ENCODE results near the gene SPEF2.
"Not testable (repeated sequence)": the region's sequence is repeated elsewhere in the genome, so short reads cannot be mapped to it uniquely, and the experiment has no call there.

The SPEF2 gene

DNA sequence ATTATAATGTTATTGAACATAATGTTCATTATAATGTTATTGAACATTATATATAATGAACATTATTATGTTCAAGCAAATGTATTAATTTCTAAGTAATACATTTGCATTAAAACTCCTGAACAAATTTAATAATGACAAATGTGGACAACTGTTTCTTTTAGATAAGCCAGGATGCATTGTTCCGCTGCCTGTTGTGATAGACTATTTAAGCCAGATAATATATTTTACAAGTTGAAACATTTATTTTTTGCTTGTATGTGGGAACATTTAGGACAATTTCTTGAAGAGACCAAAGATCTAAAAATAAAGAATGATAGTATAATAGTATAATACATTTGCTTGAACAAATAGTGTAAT lies 54.6 kb downstream of the SPEF2 start:
- H3K36me3 Mint-ChIP-seq (ENCODE audit: low read depth); H3K27me3 Mint-ChIP-seq; H3K4me3 Mint-ChIP-seq; ATAC-seq; H3K27ac Mint-ChIP-seq; H3K9me3 Mint-ChIP-seq; DNase-seq: not testable (repeated sequence)
- peaks cover 64% of the 10 kb centered on the region for H3K4me1 Mint-ChIP-seq

DNA sequence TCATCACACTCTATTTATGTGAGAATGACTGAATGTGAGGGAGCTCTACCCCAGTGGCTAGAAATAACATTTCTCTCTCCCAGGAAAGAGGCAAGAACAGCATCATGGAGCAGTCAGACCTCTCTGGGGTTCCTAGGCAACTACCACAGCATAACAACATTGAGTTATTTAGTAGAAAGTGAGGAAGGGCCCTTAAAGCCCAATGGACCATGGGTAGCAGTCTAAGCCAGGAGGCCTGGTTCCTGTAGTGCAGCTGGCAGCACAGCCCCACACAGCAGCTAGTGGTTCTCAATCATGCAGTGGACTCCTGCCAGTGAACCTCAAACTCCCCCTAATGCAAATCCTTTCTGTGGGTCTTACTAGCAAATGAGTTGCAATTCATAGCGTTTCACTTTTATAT lies 55.3 kb downstream of the SPEF2 start:
- DNase-seq (peak; percentile 34), ATAC-seq (peak; percentile 88)
- H3K9me3 Mint-ChIP-seq = no peaks in the 10 kb centered on the region
- peaks cover 61% of the 10 kb centered on the region for H3K4me1 Mint-ChIP-seq
- peak overlapping the region; percentile 61 for H3K27ac Mint-ChIP-seq
- peaks cover under 1% of the 10 kb centered on the region for H3K36me3 Mint-ChIP-seq (ENCODE audit: low read depth)
- no peaks in the 10 kb centered on the region for H3K27me3 Mint-ChIP-seq
- no peak overlapping the region for H3K4me3 Mint-ChIP-seq

DNA sequence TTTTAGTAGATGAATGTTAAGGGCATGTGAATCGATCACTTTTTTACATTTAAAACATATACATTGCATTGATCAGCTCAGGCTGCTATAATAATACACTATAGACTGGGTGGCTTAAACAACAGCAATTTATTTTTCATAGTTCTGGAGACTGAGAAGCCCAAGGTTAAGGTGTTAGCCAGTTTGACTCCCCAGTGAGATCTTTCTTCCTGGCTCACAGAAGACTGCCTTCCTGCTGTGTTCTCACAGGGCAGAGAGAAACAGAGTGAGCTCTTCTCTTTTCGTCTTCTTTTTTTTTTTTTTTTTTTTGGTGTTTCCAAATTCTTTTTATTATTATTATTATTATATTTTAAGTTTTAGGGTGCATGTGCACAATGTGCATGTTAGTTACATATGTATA lies 56.4 kb downstream of the SPEF2 start:
- Mint-ChIP-seq H3K36me3 (ENCODE audit: low read depth) (no peaks in the 10 kb centered on the region), H3K27ac (peak overlapping the region; percentile 61), H3K27me3 (no peaks in the 10 kb centered on the region), H3K9me3 (no peaks in the 10 kb centered on the region), H3K4me3 (no peak overlapping the region), H3K4me1 (peaks cover 55% of the 10 kb centered on the region)
- DNase-seq (no peak), ATAC-seq (no peak)

DNA sequence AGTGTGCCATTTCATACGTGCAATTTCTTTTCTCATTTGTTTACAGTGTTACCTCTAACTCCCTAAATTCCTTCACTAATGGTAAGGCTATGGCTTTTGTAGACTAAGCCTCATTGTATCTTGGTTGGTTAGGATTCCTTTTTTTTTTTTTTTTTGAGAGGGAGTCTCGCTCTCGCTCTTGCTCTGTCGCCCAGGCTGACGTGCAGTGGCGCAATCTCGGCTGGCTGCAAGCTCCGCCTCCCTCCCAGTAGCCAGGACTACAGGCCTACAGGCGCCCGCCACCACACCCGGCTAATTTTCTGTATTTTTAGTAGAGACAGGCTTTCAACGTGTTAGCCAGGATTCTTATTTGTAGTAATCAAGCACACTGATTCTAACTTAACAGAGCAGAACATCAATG lies 57.7 kb downstream of the SPEF2 start:
- Mint-ChIP-seq H3K4me1 (peaks cover 46% of the 10 kb centered on the region), H3K27me3 (no peaks in the 10 kb centered on the region), H3K27ac (no peak overlapping the region), H3K36me3 (ENCODE audit: low read depth) (no peaks in the 10 kb centered on the region), H3K9me3 (no peaks in the 10 kb centered on the region), H3K4me3 (no peak overlapping the region)
- DNase-seq (no peak), ATAC-seq (no peak)

DNA sequence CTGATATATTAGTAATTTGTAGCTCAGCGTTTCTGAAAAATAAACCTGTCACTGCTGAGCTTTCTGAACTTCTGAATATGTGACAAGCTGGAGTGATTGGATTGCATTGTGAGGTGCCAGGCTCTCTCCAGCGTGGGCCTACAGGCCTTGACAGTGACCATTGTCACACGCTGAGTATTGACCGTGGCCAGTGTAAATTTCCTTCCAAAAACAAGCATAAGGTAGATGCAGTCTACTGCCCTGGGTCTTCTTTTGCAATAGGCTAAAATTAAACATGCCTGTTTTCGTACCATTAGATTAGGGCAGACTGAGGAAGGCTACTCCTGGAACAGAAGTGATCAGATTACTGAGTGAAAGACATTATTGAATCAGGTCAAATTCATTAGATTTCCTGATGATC lies 60.2 kb downstream of the SPEF2 start:
- no peak overlapping the region for H3K27ac Mint-ChIP-seq

DNA sequence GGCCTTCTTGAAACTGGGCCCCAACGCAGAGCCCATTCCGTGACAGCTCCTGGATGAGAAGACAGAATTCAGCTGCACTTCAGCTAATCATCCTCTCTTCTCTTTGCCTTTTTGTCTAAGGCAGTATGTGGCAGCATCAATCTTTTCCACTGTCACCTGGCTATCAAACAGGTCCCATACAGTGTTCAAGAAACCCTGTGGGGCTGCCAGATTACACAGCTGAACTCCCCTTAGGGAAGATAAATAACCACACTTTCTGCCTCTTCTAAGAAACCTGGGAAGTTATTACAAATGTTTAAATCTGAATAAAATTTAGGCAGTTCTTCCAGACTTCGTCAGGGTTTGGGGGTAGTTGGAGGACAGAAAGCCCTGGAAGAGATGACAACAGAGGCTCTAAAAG lies 61.0 kb downstream of the SPEF2 start:
- ATAC-seq (no peak), DNase-seq (no peak)
- Mint-ChIP-seq H3K27me3 (no peaks in the 10 kb centered on the region), H3K4me3 (no peak overlapping the region), H3K27ac (no peak overlapping the region), H3K9me3 (no peaks in the 10 kb centered on the region), H3K4me1 (peaks cover 18% of the 10 kb centered on the region), H3K36me3 (ENCODE audit: low read depth) (no peaks in the 10 kb centered on the region)

More for the DNA sequence above, 60.2 kb downstream of the SPEF2 start:
- peaks cover 25% of the 10 kb centered on the region for H3K4me1 Mint-ChIP-seq
- DNase-seq (no peak), ATAC-seq (no peak)
- no peak overlapping the region for H3K4me3 Mint-ChIP-seq
- no peaks in the 10 kb centered on the region for H3K9me3 Mint-ChIP-seq
- no peaks in the 10 kb centered on the region for H3K36me3 Mint-ChIP-seq (ENCODE audit: low read depth)
- H3K27me3 Mint-ChIP-seq = no peaks in the 10 kb centered on the region

DNA sequence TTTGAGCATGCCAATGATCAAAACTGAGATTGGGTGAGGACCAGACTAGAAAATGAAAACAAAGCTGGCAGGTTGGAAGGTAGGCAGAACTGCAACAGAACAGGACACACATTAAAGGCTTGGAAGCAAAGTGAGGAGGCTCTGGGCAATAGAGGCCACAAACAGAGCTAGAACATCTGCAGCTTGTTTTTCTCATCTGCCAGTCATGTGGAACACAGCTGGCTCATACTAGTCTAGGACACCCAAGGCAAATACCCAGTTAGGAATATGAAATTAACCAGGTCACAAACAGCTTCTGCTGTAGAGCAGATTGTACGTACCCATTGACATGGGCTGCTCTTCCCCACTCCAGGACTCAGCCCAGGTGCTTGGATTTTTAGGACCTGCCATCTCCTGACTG lies 61.7 kb downstream of the SPEF2 start:
- Mint-ChIP-seq H3K27ac (no peak overlapping the region), H3K4me3 (no peak overlapping the region), H3K27me3 (no peaks in the 10 kb centered on the region), H3K9me3 (no peaks in the 10 kb centered on the region), H3K36me3 (ENCODE audit: low read depth) (no peaks in the 10 kb centered on the region), H3K4me1 (peaks cover 13% of the 10 kb centered on the region)
- DNase-seq = no peak
- ATAC-seq = no peak

DNA sequence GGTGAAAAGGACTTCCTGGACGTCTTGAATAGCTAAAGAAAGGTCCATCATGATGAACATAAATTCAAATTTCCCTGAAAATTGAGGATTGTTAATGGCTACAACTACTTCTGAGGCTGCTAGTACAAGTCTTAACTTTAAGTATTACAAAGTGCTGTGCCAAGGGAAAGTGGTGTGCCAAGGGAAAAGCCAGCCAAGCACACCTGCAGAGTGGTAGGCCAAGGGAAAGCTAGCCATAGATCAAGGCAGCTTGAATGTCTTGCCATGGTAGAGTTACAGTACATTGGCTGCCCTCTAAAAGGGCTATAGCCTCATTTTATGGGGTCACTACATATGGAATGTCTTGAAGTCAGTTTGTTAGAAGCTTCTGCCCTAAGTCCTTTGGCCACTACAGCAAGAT lies 64.2 kb downstream of the SPEF2 start:
- Mint-ChIP-seq H3K36me3 (ENCODE audit: low read depth) (no peaks in the 10 kb centered on the region), H3K9me3 (no peaks in the 10 kb centered on the region), H3K27me3 (no peaks in the 10 kb centered on the region), H3K4me3 (no peak overlapping the region), H3K4me1 (peaks cover 8% of the 10 kb centered on the region), H3K27ac (no peak overlapping the region)
- no peak for ATAC-seq
- no peak for DNase-seq

DNA sequence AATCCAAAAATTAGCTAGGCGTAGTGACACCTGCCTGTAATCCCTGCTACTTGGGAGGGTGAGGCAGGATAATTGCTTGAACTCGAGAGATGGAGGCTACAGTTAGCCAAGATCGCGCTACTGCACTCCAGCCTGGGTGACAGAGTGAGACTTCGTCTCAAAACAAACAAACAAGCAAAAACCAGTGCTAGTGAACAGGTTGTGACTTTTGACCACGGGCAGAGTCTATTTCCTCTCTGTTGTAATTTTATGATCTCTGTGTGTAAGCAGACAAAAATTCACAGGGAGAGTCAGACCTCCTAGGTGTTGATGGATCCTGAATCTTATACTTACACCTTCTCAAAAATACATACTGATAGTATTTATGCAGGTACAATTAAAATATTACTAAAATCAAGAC lies 65.8 kb downstream of the SPEF2 start:
- H3K9me3 Mint-ChIP-seq = no peaks in the 10 kb centered on the region
- no peak for DNase-seq
- no peak overlapping the region for H3K27ac Mint-ChIP-seq
- no peak overlapping the region for H3K4me3 Mint-ChIP-seq
- no peaks in the 10 kb centered on the region for H3K27me3 Mint-ChIP-seq
- H3K4me1 Mint-ChIP-seq = peaks cover 6% of the 10 kb centered on the region
- no peak for ATAC-seq
- H3K36me3 Mint-ChIP-seq (ENCODE audit: low read depth) = no peaks in the 10 kb centered on the region

DNA sequence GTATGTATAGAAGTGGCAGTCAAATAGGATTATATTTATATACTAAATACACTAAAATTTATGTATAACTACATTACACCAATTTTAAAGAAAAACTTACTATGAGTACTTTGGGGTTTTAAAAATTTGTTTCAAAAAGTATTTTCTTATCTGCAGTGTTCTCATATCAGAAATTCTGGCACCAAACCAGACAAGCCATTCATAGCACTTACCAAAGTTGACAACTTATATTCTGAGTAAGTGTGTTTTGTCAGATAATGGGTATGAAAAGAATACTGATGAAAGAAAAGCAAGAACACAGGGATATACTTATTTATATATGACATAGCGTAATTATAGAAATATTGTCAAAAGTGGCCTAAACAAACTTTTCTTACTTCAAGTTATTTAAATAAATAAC lies 67.5 kb downstream of the SPEF2 start:
- Mint-ChIP-seq H3K4me3 (no peak overlapping the region), H3K27ac (no peak overlapping the region), H3K27me3 (no peaks in the 10 kb centered on the region), H3K9me3 (no peaks in the 10 kb centered on the region), H3K4me1 (no peaks in the 10 kb centered on the region), H3K36me3 (ENCODE audit: low read depth) (no peaks in the 10 kb centered on the region)
- DNase-seq (no peak), ATAC-seq (no peak)

DNA sequence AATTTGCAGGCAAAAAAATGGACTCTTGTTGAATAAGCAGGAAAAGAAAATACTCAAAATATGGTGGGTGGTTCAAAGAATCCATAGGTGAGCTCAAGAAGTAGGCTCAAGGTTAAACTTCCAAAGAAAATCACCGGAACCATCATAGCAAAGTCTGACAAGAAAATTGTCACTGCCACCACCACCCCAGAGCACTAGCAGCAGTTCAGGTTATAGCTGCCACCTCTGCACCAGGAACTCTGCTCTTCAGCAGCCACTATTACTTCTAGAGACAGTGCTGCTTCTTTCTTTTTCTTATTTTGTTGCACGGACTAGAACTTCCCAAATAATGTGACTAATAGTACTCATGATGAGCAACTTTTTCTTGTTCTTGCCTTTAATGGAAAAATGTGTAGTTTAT lies 70.3 kb downstream of the SPEF2 start:
- no peaks in the 10 kb centered on the region for H3K36me3 Mint-ChIP-seq (ENCODE audit: low read depth)
- DNase-seq = no peak
- H3K4me1 Mint-ChIP-seq = no peaks in the 10 kb centered on the region
- no peak overlapping the region for H3K4me3 Mint-ChIP-seq
- H3K9me3 Mint-ChIP-seq = no peaks in the 10 kb centered on the region
- ATAC-seq = no peak
- H3K27me3 Mint-ChIP-seq = no peaks in the 10 kb centered on the region
- H3K27ac Mint-ChIP-seq = no peak overlapping the region

DNA sequence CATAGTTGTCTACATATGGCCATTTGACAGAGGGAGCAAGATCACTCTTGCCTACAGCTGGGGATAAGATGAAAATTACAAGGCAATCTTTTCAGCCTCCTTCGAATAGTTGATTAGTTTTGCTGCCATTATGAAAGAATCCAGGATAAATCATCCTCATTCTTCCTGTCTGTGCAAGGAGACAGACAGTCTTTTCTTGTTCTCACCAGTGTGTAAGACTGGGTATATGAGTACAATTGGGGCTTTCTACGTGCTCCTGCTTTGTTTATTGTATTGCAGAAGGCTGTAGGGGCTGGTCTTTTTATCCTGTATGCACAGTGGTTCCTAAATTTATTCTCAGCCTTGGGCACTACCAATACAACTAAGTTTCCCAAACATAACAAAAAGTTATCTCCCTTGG lies 76.8 kb downstream of the SPEF2 start:
- Mint-ChIP-seq H3K27ac (no peak overlapping the region), H3K4me1 (no peaks in the 10 kb centered on the region), H3K36me3 (ENCODE audit: low read depth) (no peaks in the 10 kb centered on the region), H3K4me3 (no peak overlapping the region), H3K9me3 (no peaks in the 10 kb centered on the region), H3K27me3 (no peaks in the 10 kb centered on the region)
- ATAC-seq (no peak), DNase-seq (no peak)

DNA sequence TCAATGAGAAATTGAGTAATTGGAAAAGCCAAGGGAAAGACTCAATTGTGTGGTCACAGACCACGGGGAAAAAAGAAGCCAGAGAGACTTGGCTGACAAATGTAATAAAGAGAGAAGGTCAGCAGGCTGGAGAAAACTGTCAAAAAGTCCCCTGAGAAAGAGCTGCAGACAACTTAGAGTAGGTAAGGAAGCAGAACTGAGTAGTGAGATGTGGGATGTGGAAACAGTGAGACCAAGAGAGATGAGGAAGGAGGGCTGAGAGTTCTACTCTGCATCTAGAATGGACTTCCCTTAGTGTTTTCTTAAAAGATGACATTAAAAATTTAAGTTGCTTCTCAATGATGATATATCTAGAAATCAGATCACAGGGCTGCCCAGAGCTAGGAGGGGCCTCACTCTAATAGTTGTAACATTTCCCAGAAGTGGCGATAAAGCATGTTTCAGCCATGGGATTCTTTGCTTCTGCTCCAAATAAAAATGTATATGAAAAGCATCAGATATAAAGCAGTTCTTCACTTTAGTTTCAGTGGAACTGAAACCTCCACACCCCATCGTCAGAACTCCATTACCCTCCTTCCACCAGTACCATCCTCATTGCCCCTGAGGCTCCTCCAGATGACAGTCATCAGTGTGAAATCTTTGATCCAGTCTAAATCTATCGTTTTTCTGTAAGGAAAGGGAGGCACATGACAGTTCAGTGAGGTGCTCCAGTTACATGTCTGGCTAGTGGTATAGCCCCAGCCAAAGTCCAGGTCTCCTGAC lies 80.6 kb downstream of the SPEF2 start:
- ATAC-seq (no peak), DNase-seq (no peak)
- H3K27ac Mint-ChIP-seq = no peak overlapping the region
- no peak overlapping the region for H3K4me3 Mint-ChIP-seq
- no peaks in the 10 kb centered on the region for H3K27me3 Mint-ChIP-seq
- H3K4me1 Mint-ChIP-seq = no peaks in the 10 kb centered on the region
- no peaks in the 10 kb centered on the region for H3K9me3 Mint-ChIP-seq
- H3K36me3 Mint-ChIP-seq (ENCODE audit: low read depth) = peaks cover 2% of the 10 kb centered on the region

DNA sequence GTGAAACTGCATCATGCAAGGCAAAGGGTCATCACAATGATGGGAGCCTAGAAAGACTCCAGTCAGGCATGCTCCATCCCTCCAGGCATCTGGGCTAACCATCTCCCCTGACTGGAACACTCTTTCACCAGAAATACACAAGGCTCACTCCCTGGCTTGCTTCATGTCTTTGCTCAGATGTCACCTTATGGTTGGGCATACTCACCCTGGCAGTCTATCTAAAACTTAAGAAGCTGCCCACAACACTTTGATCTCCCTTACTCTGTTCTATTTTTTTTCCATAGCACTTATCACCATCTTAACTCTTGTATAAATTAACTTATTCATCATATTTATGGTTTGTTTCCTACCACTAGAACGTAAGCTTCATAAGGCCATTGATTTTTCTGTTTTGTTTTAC lies 90.0 kb downstream of the SPEF2 start:
- no peak overlapping the region for H3K4me3 Mint-ChIP-seq
- peaks cover 12% of the 10 kb centered on the region for H3K4me1 Mint-ChIP-seq
- peaks cover 2% of the 10 kb centered on the region for H3K36me3 Mint-ChIP-seq (ENCODE audit: low read depth)
- ATAC-seq (no peak), DNase-seq (no peak)
- H3K9me3 Mint-ChIP-seq = no peaks in the 10 kb centered on the region
- H3K27me3 Mint-ChIP-seq = no peaks in the 10 kb centered on the region
- no peak overlapping the region for H3K27ac Mint-ChIP-seq

DNA sequence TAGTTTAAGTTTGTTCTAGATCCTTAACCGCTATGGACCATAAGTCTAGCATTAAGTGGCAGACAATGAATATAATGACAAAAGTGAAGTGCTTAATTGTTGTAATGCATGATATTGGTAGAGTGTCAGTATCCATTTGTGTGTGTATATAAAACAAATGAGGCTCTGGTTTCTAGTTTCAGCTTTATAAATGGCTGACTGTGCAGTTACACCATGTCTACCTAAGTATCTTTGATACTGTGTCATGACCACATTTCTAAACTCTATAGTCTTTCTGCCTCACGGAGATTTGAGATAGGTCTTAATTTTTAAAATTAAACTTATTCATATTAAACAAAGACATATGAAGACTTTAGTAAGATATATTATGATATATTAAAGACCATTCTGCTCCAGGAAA lies 92.0 kb downstream of the SPEF2 start:
- no peaks in the 10 kb centered on the region for H3K9me3 Mint-ChIP-seq
- H3K4me1 Mint-ChIP-seq = peaks cover 14% of the 10 kb centered on the region
- DNase-seq = no peak
- no peak overlapping the region for H3K27ac Mint-ChIP-seq
- no peaks in the 10 kb centered on the region for H3K27me3 Mint-ChIP-seq
- ATAC-seq = no peak
- peaks cover 2% of the 10 kb centered on the region for H3K36me3 Mint-ChIP-seq (ENCODE audit: low read depth)
- no peak overlapping the region for H3K4me3 Mint-ChIP-seq

DNA sequence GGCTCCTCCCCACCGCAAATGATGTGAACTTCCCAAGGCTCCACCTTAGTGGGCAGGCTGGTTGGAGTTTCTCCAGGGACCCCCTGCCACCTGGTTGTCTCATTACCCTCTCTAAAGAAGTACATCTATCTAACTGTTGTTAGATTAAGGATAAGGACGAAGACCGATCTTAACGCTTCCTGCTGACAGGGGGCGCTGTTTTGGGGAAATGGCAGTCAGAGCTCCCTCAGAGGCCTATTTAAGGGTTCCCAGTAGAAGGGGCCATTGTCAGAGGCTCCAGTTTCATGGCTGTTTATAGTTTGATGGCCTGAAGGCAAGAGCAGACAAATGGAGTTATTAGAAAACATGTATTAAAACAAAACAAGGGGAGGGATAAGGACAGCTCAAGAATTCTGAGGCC lies 100.1 kb downstream of the SPEF2 start:
- no peaks in the 10 kb centered on the region for H3K36me3 Mint-ChIP-seq (ENCODE audit: low read depth)
- ATAC-seq = no peak

More for the DNA sequence above, 100.1 kb downstream of the SPEF2 start:
- Mint-ChIP-seq H3K9me3 (no peaks in the 10 kb centered on the region), H3K27me3 (no peaks in the 10 kb centered on the region), H3K27ac (no peak overlapping the region), H3K4me1 (peaks cover 2% of the 10 kb centered on the region), H3K4me3 (no peak overlapping the region)
- peak; percentile 6 for DNase-seq
